ENCODE data around the gene KIRREL3.

KIRREL3 gene

GRCh38 chr11:126861796-126862459 is 138.6 kb downstream of the KIRREL3 start:
- Histone ChIP-seq H3K27ac (no peak overlapping the region), H3K4me3 (ENCODE audit: low read depth in 1 of 2, low read length in 1 of 2) (no peak overlapping the region), H3K4me1 (ENCODE audit: control insufficient read depth in 1 of 2, insufficient read depth in 1 of 2, low read depth in 1 of 2, low read length in 1 of 2) (no peaks in the 10 kb centered on the region), H3K36me3 (no peaks in the 10 kb centered on the region), H3K9me3 (no peaks in the 10 kb centered on the region), H3K27me3 (no peaks in the 10 kb centered on the region)
- TF ChIP-seq CTCF (IDR thresholded peaks at IDR 0.05), result no peak

- H3K4me3 ChIP-seq (ENCODE audit: low read depth in 1 of 2, low read length in 1 of 2), result no peak overlapping the region
Measured at GRCh38 chr11:126857860-126858808, 142.4 kb downstream of the KIRREL3 start.

GRCh38 chr11:126855536-126855935 is 145.0 kb downstream of the KIRREL3 start:
- no peaks in the 10 kb centered on the region for H3K9me3 ChIP-seq
- no peak overlapping the region for H3K4me3 ChIP-seq (ENCODE audit: low read depth in 1 of 2, low read length in 1 of 2)
- no peaks in the 10 kb centered on the region for H3K4me1 ChIP-seq (ENCODE audit: control insufficient read depth in 1 of 2, insufficient read depth in 1 of 2, low read depth in 1 of 2, low read length in 1 of 2)
- no peaks in the 10 kb centered on the region for H3K36me3 ChIP-seq
- TF ChIP-seq CTCF (IDR thresholded peaks at IDR 0.05), result no peak
- H3K27me3 ChIP-seq, result no peaks in the 10 kb centered on the region
- no peak overlapping the region for H3K27ac ChIP-seq

More at GRCh38 chr11:126857860-126858808, 142.4 kb downstream of the KIRREL3 start:
- Histone ChIP-seq H3K27ac (no peak overlapping the region), H3K4me1 (ENCODE audit: control insufficient read depth in 1 of 2, insufficient read depth in 1 of 2, low read depth in 1 of 2, low read length in 1 of 2) (no peaks in the 10 kb centered on the region), H3K36me3 (no peaks in the 10 kb centered on the region), H3K9me3 (no peaks in the 10 kb centered on the region), H3K27me3 (no peaks in the 10 kb centered on the region)
- no peak for TF ChIP-seq CTCF (IDR thresholded peaks at IDR 0.05)

- Histone ChIP-seq H3K27ac (no peak overlapping the region), H3K27me3 (no peaks in the 10 kb centered on the region), H3K36me3 (no peaks in the 10 kb centered on the region), H3K4me1 (ENCODE audit: control insufficient read depth in 1 of 2, insufficient read depth in 1 of 2, low read depth in 1 of 2, low read length in 1 of 2) (no peaks in the 10 kb centered on the region), H3K9me3 (no peaks in the 10 kb centered on the region), H3K4me3 (ENCODE audit: low read depth in 1 of 2, low read length in 1 of 2) (no peak overlapping the region)
- no peak for TF ChIP-seq CTCF (IDR thresholded peaks at IDR 0.05)
Measured at GRCh38 chr11:126853732-126854131, 146.8 kb downstream of the KIRREL3 start.

- Histone ChIP-seq H3K36me3 (no peaks in the 10 kb centered on the region), H3K9me3 (no peaks in the 10 kb centered on the region), H3K27me3 (no peaks in the 10 kb centered on the region), H3K4me3 (ENCODE audit: low read depth in 1 of 2, low read length in 1 of 2) (no peak overlapping the region), H3K27ac (no peak overlapping the region), H3K4me1 (ENCODE audit: control insufficient read depth in 1 of 2, insufficient read depth in 1 of 2, low read depth in 1 of 2, low read length in 1 of 2) (no peaks in the 10 kb centered on the region)
- no peak for TF ChIP-seq CTCF (IDR thresholded peaks at IDR 0.05)
Measured at GRCh38 chr11:126844789-126845188, 155.8 kb downstream of the KIRREL3 start.

All from neutrophil (primary cell).